PFSK-1 (cell line): Measurements from ENCODE around the gene TTLL12.

ENCODE experiments used
- FOXP2 ChIP-seq: optimal IDR thresholded peaks from 2 replicates; pipeline ENCODE3; 2011; ENCODE audit warnings: borderline replicate concordance, control low read depth, inconsistent platforms; ENCODE audit not compliant: insufficient read depth; ENCODE audit errors: extremely low read length, extremely low read depth
- POLR2AphosphoS5 ChIP-seq: IDR thresholded peaks from 2 replicates; pipeline ENCODE4 v1.6.1; 2012; ENCODE audit warnings: low read depth, mild to moderate bottlenecking, control low read depth, low read length, moderate library complexity
- SIN3A ChIP-seq: IDR thresholded peaks from 2 replicates; pipeline ENCODE4 v1.6.1; 2012; ENCODE audit warnings: mild to moderate bottlenecking, low read length, moderate library complexity, borderline replicate concordance; ENCODE audit not compliant: insufficient read depth
- TAF1 ChIP-seq: IDR thresholded peaks from 2 replicates; pipeline ENCODE4 v1.6.1; 2012; ENCODE audit warnings: low read length, control low read depth, borderline replicate concordance; ENCODE audit not compliant: insufficient read depth
- TF ChIP-seq, protein P1 (sequence below), 2 experiments: IDR thresholded peaks; 2 replicates each; pipeline versions ENCODE4 v1.6.1 to v1.8.0; 2011 to 2012; ENCODE audit warnings: low read depth in 2 of 2, low read length in 2 of 2, control low read depth in 1 of 2, inconsistent platforms in 1 of 2, mild to moderate bottlenecking in 1 of 2, moderate library complexity in 1 of 2; ENCODE audit not compliant: insufficient read depth in 1 of 2

The TTLL12 gene

DNA sequence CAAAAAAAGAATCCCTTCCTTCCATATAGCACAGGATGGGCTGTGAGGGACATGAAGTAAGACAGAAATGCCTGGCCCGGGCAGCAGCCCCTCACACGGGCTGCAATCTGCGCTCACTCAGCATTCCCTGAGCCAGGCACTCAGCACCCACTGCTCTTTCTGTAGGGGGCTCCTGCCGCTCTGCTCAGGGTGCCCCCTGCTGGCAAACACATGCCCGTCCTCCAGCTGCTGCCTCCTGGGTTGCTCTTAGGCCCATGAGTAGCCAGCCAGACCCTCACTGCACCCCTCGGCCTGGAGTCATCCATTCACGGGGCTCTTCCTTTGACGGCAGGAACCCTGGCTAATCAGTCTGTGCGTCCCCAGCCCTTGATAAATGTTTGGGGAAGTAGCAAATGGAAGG lies 50.7 kb downstream of the TTLL12 start:
- TF ChIP-seq, protein P1, sequence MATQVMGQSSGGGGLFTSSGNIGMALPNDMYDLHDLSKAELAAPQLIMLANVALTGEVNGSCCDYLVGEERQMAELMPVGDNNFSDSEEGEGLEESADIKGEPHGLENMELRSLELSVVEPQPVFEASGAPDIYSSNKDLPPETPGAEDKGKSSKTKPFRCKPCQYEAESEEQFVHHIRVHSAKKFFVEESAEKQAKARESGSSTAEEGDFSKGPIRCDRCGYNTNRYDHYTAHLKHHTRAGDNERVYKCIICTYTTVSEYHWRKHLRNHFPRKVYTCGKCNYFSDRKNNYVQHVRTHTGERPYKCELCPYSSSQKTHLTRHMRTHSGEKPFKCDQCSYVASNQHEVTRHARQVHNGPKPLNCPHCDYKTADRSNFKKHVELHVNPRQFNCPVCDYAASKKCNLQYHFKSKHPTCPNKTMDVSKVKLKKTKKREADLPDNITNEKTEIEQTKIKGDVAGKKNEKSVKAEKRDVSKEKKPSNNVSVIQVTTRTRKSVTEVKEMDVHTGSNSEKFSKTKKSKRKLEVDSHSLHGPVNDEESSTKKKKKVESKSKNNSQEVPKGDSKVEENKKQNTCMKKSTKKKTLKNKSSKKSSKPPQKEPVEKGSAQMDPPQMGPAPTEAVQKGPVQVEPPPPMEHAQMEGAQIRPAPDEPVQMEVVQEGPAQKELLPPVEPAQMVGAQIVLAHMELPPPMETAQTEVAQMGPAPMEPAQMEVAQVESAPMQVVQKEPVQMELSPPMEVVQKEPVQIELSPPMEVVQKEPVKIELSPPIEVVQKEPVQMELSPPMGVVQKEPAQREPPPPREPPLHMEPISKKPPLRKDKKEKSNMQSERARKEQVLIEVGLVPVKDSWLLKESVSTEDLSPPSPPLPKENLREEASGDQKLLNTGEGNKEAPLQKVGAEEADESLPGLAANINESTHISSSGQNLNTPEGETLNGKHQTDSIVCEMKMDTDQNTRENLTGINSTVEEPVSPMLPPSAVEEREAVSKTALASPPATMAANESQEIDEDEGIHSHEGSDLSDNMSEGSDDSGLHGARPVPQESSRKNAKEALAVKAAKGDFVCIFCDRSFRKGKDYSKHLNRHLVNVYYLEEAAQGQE (IDR thresholded peaks at IDR 0.05; ENCODE audit: insufficient read depth in 1 of 2, low read depth in 2 of 2, low read length in 2 of 2): no peak
- TF ChIP-seq FOXP2: no peak
- no peak for TF ChIP-seq SIN3A
- TF ChIP-seq POLR2AphosphoS5: no peak
- TF ChIP-seq TAF1: no peak

DNA sequence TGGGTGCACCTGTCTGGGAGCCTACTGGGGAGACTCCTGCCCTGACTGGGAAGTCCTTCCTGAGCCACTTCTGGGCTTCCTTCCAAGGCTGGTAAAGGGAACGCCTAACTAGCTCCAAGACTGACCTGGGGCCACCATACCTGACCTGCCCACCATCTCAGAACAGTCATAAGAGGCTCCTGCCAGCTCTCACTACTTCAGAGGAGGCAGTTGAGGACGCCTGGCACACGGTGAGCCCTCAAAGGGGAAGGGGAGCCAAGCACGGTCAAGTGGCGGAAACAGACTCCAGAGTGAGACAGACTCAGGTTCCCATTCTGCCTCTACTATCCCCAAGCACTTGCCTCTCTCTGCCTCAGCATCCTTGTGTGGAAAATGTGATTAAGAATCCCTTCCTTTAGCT lies 51.4 kb downstream of the TTLL12 start:
- no peak for TF ChIP-seq TAF1
- TF ChIP-seq POLR2AphosphoS5: no peak
- TF ChIP-seq FOXP2: no peak
- TF ChIP-seq, protein P1 (IDR thresholded peaks at IDR 0.05; ENCODE audit: insufficient read depth in 1 of 2, low read depth in 2 of 2, low read length in 2 of 2): no peak
- no peak for TF ChIP-seq SIN3A

DNA sequence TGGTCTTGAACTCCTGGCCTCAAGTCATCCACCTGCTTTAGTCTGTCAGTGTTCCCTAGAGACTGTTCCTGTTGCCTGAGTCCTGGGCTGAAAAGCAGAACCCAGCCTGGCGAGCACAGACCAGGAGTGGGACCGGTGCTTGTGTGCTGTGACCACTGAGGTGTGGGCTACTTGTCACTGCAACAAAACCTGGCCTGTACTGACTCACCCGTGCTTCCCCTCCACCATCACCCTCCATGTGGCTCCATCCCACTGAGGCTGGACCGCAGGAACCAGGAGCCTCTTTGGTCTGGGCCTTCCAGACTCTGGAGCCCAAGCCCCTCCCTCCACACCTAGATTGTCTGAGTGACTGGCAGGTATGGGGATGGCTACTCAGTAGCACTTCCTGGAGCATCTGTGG lies 52.4 kb downstream of the TTLL12 start:
- no peak for TF ChIP-seq SIN3A
- no peak for TF ChIP-seq POLR2AphosphoS5
- no peak for TF ChIP-seq TAF1
- TF ChIP-seq FOXP2: no peak
- TF ChIP-seq, protein P1 (IDR thresholded peaks at IDR 0.05; ENCODE audit: insufficient read depth in 1 of 2, low read depth in 2 of 2, low read length in 2 of 2): no peak

DNA sequence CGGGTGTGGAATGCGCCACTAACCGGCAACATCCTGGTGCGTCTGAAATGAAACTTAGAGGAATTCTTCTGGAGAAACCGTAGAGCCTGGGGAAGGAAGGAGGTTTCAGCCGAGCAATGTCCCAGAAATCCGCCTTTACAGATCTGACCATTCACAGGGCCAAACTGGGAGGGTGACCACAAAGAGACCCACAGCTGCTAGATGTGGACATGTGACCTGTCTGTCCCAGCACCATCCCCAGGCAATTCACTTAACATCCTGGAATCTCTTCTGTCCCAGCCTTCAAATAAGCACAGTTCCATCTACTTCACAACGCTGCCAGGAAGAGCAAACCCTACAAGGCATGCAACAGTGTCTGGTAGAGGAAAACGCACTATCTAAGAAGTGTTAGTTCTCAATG lies 53.5 kb downstream of the TTLL12 start:
- TF ChIP-seq TAF1 (no peak), POLR2AphosphoS5 (no peak), FOXP2 (no peak), SIN3A (no peak)
- TF ChIP-seq, protein P1 (IDR thresholded peaks at IDR 0.05; ENCODE audit: insufficient read depth in 1 of 2, low read depth in 2 of 2, low read length in 2 of 2): no peak

DNA sequence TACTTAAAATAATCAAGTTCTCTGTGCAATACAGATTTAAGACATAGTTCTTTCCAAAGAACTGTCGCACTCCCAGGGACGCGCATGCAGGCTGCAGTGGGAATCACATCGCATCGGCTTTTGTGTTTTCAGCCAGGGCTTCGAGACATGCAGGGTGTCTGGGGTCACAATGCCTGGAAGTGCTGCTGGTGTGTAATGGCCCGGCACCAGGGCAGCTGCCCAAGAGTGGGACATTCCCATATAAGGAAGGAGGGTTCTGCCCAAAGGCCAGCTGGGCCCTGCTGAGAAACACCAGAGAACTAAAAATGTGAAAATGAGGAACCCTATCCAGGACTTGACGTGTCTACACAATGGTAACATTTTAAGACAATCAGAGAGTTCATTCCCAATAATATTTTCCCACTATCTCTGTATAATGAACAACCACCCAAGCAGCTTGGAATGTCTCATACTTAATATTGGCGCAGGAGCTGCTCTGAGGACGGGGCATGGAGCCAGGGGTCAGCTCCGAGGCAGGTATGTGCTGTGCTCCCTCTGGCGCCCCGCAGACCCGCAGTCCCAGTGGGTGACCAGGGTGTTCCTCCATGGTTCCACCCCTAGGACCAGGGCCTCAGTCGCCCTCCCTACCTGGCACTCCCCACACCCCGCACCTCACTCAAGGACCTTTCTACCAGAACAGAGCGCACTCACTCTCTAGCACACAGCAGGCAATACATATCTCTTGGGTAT lies 55.0 kb downstream of the TTLL12 start:
- TF ChIP-seq SIN3A (no peak), POLR2AphosphoS5 (no peak), TAF1 (no peak), FOXP2 (no peak)
- TF ChIP-seq, protein P1 (IDR thresholded peaks at IDR 0.05; ENCODE audit: insufficient read depth in 1 of 2, low read depth in 2 of 2, low read length in 2 of 2): no peak
